WERI-Rb-1 (cell line): ENCODE results near the gene STX1B.

Experiments used
- DNase-seq: peaks from one replicate; pipeline ENCODE4 v3.0.0-alpha.2; 2020
- H3K27ac ChIP-seq: fragments of 250-450 bp; sonication (Bioruptor Pico); 2 replicates; pipeline ENCODE4 v1.5.1; 2020; ENCODE audit warnings: mild to moderate bottlenecking, moderate library complexity
- H3K27me3 ChIP-seq: fragments of 250-450 bp; sonication (Bioruptor Pico); 2 replicates; pipeline ENCODE4 v1.5.1; 2021; ENCODE audit warnings: mild to moderate bottlenecking, low read depth, moderate library complexity; ENCODE audit not compliant: insufficient read depth, severe bottlenecking
- H3K36me3 ChIP-seq: fragments of 250-450 bp; sonication (Bioruptor Pico); 2 replicates; pipeline ENCODE4 v1.5.1; 2020; ENCODE audit warnings: mild to moderate bottlenecking, moderate library complexity
- H3K4me3 ChIP-seq: 2 replicates; pipeline ENCODE4 v1.5.1; 2011; ENCODE audit warnings: low read depth, mild to moderate bottlenecking, control low read depth, low read length
- H3K9me3 ChIP-seq: fragments of 250-450 bp; sonication (Bioruptor Pico); 2 replicates; pipeline ENCODE4 v1.5.1; 2021; ENCODE audit warnings: mild to moderate bottlenecking, moderate library complexity; ENCODE audit not compliant: severe bottlenecking
- TF ChIP-seq, protein P1 (sequence below): IDR thresholded peaks from 2 replicates; pipeline ENCODE4 v1.5.1; 2011; ENCODE audit warnings: low read depth, mild to moderate bottlenecking, control low read depth, inconsistent platforms, low read length

The STX1B gene

GRCh38 chr16:30996985-30997724 lies 13.3 kb downstream of the STX1B start:
- no peak overlapping the region for H3K4me3 ChIP-seq

GRCh38 chr16:30996324-30996984 lies 14.0 kb downstream of the STX1B start:
- no peak for DNase-seq
- Histone ChIP-seq H3K27me3 (no peaks in the 10 kb centered on the region), H3K9me3 (no peaks in the 10 kb centered on the region), H3K4me3 (no peak overlapping the region), H3K36me3 (peaks cover 4% of the 10 kb centered on the region), H3K27ac (no peak overlapping the region)
- TF ChIP-seq, protein P1, sequence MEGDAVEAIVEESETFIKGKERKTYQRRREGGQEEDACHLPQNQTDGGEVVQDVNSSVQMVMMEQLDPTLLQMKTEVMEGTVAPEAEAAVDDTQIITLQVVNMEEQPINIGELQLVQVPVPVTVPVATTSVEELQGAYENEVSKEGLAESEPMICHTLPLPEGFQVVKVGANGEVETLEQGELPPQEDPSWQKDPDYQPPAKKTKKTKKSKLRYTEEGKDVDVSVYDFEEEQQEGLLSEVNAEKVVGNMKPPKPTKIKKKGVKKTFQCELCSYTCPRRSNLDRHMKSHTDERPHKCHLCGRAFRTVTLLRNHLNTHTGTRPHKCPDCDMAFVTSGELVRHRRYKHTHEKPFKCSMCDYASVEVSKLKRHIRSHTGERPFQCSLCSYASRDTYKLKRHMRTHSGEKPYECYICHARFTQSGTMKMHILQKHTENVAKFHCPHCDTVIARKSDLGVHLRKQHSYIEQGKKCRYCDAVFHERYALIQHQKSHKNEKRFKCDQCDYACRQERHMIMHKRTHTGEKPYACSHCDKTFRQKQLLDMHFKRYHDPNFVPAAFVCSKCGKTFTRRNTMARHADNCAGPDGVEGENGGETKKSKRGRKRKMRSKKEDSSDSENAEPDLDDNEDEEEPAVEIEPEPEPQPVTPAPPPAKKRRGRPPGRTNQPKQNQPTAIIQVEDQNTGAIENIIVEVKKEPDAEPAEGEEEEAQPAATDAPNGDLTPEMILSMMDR = no peak

More at GRCh38 chr16:30996985-30997724, 13.3 kb downstream of the STX1B start:
- TF ChIP-seq, protein P1 = no peak
- Histone ChIP-seq H3K9me3 (no peaks in the 10 kb centered on the region), H3K36me3 (peaks cover 4% of the 10 kb centered on the region), H3K27me3 (no peaks in the 10 kb centered on the region), H3K27ac (no peak overlapping the region)
- no peak for DNase-seq

- TF ChIP-seq, protein P1 = no peak
- Histone ChIP-seq H3K9me3 (no peaks in the 10 kb centered on the region), H3K4me3 (no peak overlapping the region), H3K27me3 (no peaks in the 10 kb centered on the region), H3K36me3 (peaks cover 4% of the 10 kb centered on the region), H3K27ac (no peak overlapping the region)
- DNase-seq = no peak
Observed at GRCh38 chr16:30995927-30996323, 14.5 kb downstream of the STX1B start.

DNA sequence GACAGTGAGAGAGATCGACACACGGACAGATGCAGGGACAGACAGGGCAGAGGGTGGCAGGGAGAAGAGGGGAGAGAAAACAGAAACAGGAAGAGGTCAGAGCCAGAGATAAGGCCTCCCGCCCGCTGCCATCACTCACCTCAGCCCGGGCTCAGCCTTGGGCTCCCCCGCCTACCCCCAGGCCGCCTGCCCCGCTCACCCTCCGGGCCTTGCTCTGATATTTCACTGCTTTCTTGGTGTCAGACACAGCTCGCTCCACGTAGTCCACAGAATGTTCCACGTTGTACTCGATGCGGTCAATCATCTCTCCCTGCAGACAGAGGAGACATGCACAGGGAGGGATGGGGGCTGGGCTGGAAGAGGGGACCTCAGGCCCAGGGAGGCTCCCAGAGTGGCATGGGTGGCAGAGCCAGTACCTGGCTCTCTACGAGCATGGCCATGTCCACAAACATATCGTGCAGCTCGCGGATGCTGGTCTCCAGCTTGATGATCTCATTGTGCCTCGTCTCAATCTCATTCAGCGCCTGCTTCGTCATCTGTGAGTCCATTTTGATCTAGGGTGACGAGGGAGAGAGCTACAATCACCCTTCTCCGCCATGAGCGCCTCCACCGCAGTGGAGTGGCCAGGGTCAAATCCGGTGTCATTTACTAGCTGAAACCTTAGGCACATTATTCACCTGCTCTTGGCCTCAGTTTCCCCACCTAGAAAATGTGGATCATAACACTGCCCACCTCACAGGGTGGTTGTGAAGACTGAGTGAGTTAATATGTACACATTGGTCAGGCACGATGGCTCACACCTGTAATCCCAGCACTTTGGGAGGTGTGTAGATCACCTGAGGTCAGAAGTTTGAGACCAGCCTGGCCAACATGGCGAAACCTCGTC lies 17.3 kb downstream of the STX1B start:
- Histone ChIP-seq H3K27ac (no peak overlapping the region), H3K4me3 (no peak overlapping the region), H3K27me3 (no peaks in the 10 kb centered on the region), H3K9me3 (no peaks in the 10 kb centered on the region), H3K36me3 (no peaks in the 10 kb centered on the region; the same call in 1 of the 2 replicates)
- TF ChIP-seq, protein P1 = no peak
- no peak for DNase-seq

GRCh38 chr16:30992276-30992780 lies 18.1 kb downstream of the STX1B start:
- Histone ChIP-seq H3K9me3 (no peaks in the 10 kb centered on the region), H3K36me3 (peaks cover 4% of the 10 kb centered on the region), H3K27ac (no peak overlapping the region), H3K27me3 (no peaks in the 10 kb centered on the region), H3K4me3 (no peak overlapping the region)
- TF ChIP-seq, protein P1 = no peak
- no peak for DNase-seq
